ENCODE data around the gene MPHOSPH8. TPM values are rescaled to one million over a fixed set of nuclear protein-coding genes. Genes with fewer than 3 reads are reported as not detected.

The MPHOSPH8 gene
- total and polyA plus RNA-seq, 4 donors: 8.4 to 14.2 (median 12.3) TPM

DNA sequence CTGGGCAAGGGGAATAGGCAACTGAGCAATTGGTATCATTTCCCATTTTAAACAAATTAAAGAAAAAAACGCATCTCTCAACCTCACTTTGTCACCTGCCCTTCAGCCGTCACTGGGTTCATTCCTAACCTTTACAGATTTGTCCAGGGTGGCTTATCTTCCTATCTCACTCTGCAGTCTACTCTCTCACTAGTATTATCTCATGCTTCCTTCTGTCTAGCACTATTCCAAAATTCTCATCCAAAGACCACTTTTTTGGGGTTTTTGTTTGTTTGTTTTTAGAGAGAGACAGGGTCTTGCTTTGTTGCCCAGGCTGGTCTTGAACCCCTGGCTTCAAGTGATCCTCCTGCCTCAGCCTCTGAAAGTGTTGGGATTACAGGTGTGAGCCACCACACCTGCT, 26.7 kb upstream of the MPHOSPH8 start:
- peaks cover 0 to 13% (median 0%) of the 10 kb centered on the region in 4 donors for H3K9me3 ChIP-seq (ENCODE audit: control insufficient read depth in 4 of 4, low read length in 3 of 4)
- no peak overlapping the region for H3K4me3 ChIP-seq (ENCODE audit: low read depth in 1 of 3, low read length in 3 of 3)
- WGBS: 94% methylated on average over 2 of the region's 2 CpGs
- peaks cover 0 to 5% (median under 1%) of the 10 kb centered on the region in 4 donors for H3K27me3 ChIP-seq (ENCODE audit: control insufficient read depth in 4 of 4, insufficient read depth in 4 of 4, low read length in 3 of 4)
- TF ChIP-seq RXRA (IDR thresholded peaks at IDR 0.05) (no peak), CTCF (IDR thresholded peaks at IDR 0.05; ENCODE audit: low read depth, low read length, missing input control) (no peak), ZBTB33 (IDR thresholded peaks at IDR 0.05) (no peak), HNF4G (IDR thresholded peaks at IDR 0.05) (no peak)
- DNase-seq (ENCODE audit: low spot score): no peak
- no peak overlapping the region for H3K9ac ChIP-seq (ENCODE audit: low read depth in 1 of 2, low read length in 2 of 2)
- no peaks in the 10 kb centered on the region for H3K36me3 ChIP-seq (ENCODE audit: control insufficient read depth in 4 of 4, insufficient read depth in 3 of 4, low read depth in 1 of 4, low read length in 3 of 4)
- peaks cover 0 to 9% (median 7%) of the 10 kb centered on the region in 4 donors for H3K4me1 ChIP-seq (ENCODE audit: control insufficient read depth in 4 of 4, insufficient read depth in 4 of 4, low read length in 3 of 4)
- no peak overlapping the region for H3K27ac ChIP-seq (ENCODE audit: low read depth in 1 of 2, low read length in 2 of 2)

DNA sequence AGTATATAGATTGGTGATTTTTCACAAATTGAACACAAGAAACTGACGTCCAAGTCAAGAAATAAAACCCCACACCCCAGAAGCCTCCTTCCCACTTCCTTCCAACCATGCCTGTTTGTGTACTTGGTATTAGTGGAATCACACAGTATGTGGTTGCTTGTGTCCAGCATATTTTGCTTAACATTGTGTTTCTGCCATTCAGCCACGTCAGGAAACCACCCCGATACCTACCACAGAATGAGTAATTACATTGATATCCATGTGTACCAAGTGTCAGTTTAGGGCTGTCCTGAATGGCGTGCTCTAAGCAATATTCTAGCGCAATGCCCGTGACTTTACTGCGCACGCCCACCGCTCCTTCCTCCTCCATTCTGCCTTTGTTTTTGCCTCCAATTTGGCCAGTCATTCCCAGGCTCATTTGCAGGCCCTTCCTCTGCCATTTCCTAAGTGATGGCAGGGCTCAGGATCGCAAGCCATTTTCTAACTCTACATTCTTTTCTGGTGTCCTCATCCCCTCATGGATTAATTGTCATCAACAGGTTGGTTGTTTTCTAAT, 25.9 kb upstream of the MPHOSPH8 start:
- 96% methylated on average over 10 of the region's 10 CpGs for WGBS
- no peak for DNase-seq (ENCODE audit: low spot score)
- H3K4me3 ChIP-seq (ENCODE audit: low read depth in 1 of 3, low read length in 3 of 3): no peak overlapping the region
- H3K27me3 ChIP-seq (ENCODE audit: control insufficient read depth in 4 of 4, insufficient read depth in 4 of 4, low read length in 3 of 4): peaks cover 0 to 4% (median 0%) of the 10 kb centered on the region in 4 donors
- H3K4me1 ChIP-seq (ENCODE audit: control insufficient read depth in 4 of 4, insufficient read depth in 4 of 4, low read length in 3 of 4): peaks cover 0 to under 1% (median 0%) of the 10 kb centered on the region in 4 donors
- H3K9ac ChIP-seq (ENCODE audit: low read depth in 1 of 2, low read length in 2 of 2): no peak overlapping the region
- no peaks in the 10 kb centered on the region for H3K36me3 ChIP-seq (ENCODE audit: control insufficient read depth in 4 of 4, insufficient read depth in 3 of 4, low read depth in 1 of 4, low read length in 3 of 4)
- TF ChIP-seq SP1 (IDR thresholded peaks at IDR 0.05): no peak
- TF ChIP-seq YY1 (IDR thresholded peaks at IDR 0.05): no peak
- no peak for TF ChIP-seq TAF1 (conservative IDR thresholded peaks at IDR 0.05)
- TF ChIP-seq, protein P1, sequence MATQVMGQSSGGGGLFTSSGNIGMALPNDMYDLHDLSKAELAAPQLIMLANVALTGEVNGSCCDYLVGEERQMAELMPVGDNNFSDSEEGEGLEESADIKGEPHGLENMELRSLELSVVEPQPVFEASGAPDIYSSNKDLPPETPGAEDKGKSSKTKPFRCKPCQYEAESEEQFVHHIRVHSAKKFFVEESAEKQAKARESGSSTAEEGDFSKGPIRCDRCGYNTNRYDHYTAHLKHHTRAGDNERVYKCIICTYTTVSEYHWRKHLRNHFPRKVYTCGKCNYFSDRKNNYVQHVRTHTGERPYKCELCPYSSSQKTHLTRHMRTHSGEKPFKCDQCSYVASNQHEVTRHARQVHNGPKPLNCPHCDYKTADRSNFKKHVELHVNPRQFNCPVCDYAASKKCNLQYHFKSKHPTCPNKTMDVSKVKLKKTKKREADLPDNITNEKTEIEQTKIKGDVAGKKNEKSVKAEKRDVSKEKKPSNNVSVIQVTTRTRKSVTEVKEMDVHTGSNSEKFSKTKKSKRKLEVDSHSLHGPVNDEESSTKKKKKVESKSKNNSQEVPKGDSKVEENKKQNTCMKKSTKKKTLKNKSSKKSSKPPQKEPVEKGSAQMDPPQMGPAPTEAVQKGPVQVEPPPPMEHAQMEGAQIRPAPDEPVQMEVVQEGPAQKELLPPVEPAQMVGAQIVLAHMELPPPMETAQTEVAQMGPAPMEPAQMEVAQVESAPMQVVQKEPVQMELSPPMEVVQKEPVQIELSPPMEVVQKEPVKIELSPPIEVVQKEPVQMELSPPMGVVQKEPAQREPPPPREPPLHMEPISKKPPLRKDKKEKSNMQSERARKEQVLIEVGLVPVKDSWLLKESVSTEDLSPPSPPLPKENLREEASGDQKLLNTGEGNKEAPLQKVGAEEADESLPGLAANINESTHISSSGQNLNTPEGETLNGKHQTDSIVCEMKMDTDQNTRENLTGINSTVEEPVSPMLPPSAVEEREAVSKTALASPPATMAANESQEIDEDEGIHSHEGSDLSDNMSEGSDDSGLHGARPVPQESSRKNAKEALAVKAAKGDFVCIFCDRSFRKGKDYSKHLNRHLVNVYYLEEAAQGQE (IDR thresholded peaks at IDR 0.05): no peak
- TF ChIP-seq, protein P2, sequence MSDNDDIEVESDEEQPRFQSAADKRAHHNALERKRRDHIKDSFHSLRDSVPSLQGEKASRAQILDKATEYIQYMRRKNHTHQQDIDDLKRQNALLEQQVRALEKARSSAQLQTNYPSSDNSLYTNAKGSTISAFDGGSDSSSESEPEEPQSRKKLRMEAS (IDR thresholded peaks at IDR 0.05): no peak
- no peak for TF ChIP-seq CTCF (IDR thresholded peaks at IDR 0.05; ENCODE audit: low read depth, low read length, missing input control)
- no peak for TF ChIP-seq FOXA2 (IDR thresholded peaks at IDR 0.05)
- no peak for TF ChIP-seq JUND (IDR thresholded peaks at IDR 0.05)
- no peak for TF ChIP-seq HNF4A (conservative IDR thresholded peaks at IDR 0.05)
- no peak for TF ChIP-seq EGR1 (IDR thresholded peaks at IDR 0.05; ENCODE audit: low read depth in 2 of 2)
- no peak for TF ChIP-seq HNF4G (IDR thresholded peaks at IDR 0.05)
- TF ChIP-seq, protein P3, sequence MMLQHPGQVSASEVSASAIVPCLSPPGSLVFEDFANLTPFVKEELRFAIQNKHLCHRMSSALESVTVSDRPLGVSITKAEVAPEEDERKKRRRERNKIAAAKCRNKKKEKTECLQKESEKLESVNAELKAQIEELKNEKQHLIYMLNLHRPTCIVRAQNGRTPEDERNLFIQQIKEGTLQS (IDR thresholded peaks at IDR 0.05): no peak
- TF ChIP-seq NR2F2 (IDR thresholded peaks at IDR 0.05): no peak
- no peak for TF ChIP-seq GABPA (IDR thresholded peaks at IDR 0.05 in 1 of 2, conservative IDR thresholded peaks at IDR 0.05 in 1 of 2)
- no peak for TF ChIP-seq ZBTB33 (IDR thresholded peaks at IDR 0.05)
- no peak for TF ChIP-seq RAD21 (IDR thresholded peaks at IDR 0.05)
- no peak for TF ChIP-seq RXRA (IDR thresholded peaks at IDR 0.05)
- no peak for TF ChIP-seq FOXA1 (IDR thresholded peaks at IDR 0.05)
- H3K9me3 ChIP-seq (ENCODE audit: control insufficient read depth in 4 of 4, low read length in 3 of 4): peaks cover 0 to 13% (median 0%) of the 10 kb centered on the region in 4 donors
- H3K27ac ChIP-seq (ENCODE audit: low read depth in 1 of 2, low read length in 2 of 2): no peak overlapping the region

All from liver (tissue), 9 donors.